Suprapubic skin (tissue), 4 donors: Measurements from ENCODE around the gene YTHDC2.

Experiments
- POLR2A ChIP-seq, 2 donors: fragments of 450-650 bp; IDR thresholded peaks; one replicate each; pipeline ENCODE4 v1.6.1; 2017; ENCODE audit warnings: antibody characterized with exemption in 2 of 2, mild to moderate bottlenecking in 2 of 2, moderate library complexity in 2 of 2
- POLR2AphosphoS5 ChIP-seq, 3 donors: sonication (generic); formaldehyde crosslinking; IDR thresholded peaks; one replicate each; pipeline ENCODE4 v1.6.1; 2017; ENCODE audit warnings: antibody characterized with exemption in 3 of 3
- TF ChIP-seq, protein P1 (sequence below), 2 donors: fragments of 200-600 bp in 1 of 2; fragments of 450-650 bp in 1 of 2; sonication (generic) in 1 of 2; IDR thresholded peaks; one replicate each; pipeline ENCODE4 v1.5.1; 2016 to 2019; ENCODE audit warnings: antibody characterized with exemption in 2 of 2, mild to moderate bottlenecking in 1 of 2, moderate library complexity in 1 of 2

DNA sequence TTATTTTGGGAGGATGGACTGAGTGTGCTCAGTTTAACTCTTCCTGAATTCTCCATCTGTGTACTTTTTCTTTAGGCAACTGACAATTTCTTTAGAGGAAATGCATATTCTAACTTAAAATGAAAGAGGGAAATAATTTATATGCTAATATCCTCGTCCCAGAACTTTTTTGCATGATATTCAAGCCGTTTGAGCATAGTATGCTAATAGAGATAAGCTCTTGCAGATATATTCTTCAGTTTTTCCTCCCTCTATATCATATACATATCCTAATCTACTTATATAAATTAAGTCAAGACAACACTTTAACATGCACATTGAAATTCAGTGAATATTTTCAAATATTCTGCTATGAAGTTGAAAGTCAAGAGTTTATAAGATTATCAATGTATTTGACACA, 84.7 kb downstream of the YTHDC2 start:
- TF ChIP-seq POLR2A (IDR thresholded peaks at IDR 0.05) (no peak), POLR2AphosphoS5 (IDR thresholded peaks at IDR 0.05) (no peak)
- TF ChIP-seq, protein P1, sequence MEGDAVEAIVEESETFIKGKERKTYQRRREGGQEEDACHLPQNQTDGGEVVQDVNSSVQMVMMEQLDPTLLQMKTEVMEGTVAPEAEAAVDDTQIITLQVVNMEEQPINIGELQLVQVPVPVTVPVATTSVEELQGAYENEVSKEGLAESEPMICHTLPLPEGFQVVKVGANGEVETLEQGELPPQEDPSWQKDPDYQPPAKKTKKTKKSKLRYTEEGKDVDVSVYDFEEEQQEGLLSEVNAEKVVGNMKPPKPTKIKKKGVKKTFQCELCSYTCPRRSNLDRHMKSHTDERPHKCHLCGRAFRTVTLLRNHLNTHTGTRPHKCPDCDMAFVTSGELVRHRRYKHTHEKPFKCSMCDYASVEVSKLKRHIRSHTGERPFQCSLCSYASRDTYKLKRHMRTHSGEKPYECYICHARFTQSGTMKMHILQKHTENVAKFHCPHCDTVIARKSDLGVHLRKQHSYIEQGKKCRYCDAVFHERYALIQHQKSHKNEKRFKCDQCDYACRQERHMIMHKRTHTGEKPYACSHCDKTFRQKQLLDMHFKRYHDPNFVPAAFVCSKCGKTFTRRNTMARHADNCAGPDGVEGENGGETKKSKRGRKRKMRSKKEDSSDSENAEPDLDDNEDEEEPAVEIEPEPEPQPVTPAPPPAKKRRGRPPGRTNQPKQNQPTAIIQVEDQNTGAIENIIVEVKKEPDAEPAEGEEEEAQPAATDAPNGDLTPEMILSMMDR (IDR thresholded peaks at IDR 0.05) = no peak
